Spleen (tissue), 7 donors: ENCODE data around the gene PLXNA1.

Experiments
- POLR2A ChIP-seq, 3 donors: fragments of 450-650 bp; IDR thresholded peaks; one replicate each; pipeline ENCODE4 v1.5.1; 2017; ENCODE audit warnings: antibody characterized with exemption in 3 of 3, mild to moderate bottlenecking in 1 of 3
- POLR2AphosphoS5 ChIP-seq, 3 donors: sonication (generic); formaldehyde crosslinking; IDR thresholded peaks; one replicate each; pipeline ENCODE4 v1.5.1; 2017; ENCODE audit warnings: antibody characterized with exemption in 3 of 3
- TF ChIP-seq, protein P1 (sequence below), 11 experiments: fragments of 200-600 bp in 7 of 11; fragments of 450-650 bp in 4 of 11; sonication (generic) in 4 of 11; IDR thresholded peaks in 8 of 11; conservative IDR thresholded peaks in 3 of 11; 1 replicate in 7 of 11; 2 replicates in 4 of 11; pipeline versions ENCODE4 v1.4.0 to v1.8.0; 2016 to 2021; ENCODE audit warnings: antibody characterized with exemption in 11 of 11, inconsistent platforms in 4 of 11, mild to moderate bottlenecking in 1 of 11
- donor health status: DM: no; HTN: no; CAD: no; lungs with moderate emphysema.
- donor health status: DM: no; HTN: no; CAD: no.
- donor health status: DM: no; HTN: no; CAD: no.

- TF ChIP-seq POLR2A (IDR thresholded peaks at IDR 0.05) (no peak), POLR2AphosphoS5 (IDR thresholded peaks at IDR 0.05) (no peak)
- TF ChIP-seq, protein P1, sequence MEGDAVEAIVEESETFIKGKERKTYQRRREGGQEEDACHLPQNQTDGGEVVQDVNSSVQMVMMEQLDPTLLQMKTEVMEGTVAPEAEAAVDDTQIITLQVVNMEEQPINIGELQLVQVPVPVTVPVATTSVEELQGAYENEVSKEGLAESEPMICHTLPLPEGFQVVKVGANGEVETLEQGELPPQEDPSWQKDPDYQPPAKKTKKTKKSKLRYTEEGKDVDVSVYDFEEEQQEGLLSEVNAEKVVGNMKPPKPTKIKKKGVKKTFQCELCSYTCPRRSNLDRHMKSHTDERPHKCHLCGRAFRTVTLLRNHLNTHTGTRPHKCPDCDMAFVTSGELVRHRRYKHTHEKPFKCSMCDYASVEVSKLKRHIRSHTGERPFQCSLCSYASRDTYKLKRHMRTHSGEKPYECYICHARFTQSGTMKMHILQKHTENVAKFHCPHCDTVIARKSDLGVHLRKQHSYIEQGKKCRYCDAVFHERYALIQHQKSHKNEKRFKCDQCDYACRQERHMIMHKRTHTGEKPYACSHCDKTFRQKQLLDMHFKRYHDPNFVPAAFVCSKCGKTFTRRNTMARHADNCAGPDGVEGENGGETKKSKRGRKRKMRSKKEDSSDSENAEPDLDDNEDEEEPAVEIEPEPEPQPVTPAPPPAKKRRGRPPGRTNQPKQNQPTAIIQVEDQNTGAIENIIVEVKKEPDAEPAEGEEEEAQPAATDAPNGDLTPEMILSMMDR (IDR thresholded peaks at IDR 0.05 in 8 of 11, conservative IDR thresholded peaks at IDR 0.05 in 3 of 11), result no peak
These were observed 35.5 kb downstream of the PLXNA1 start for GRCh38 chr3:127018306-127018828.
